ENCODE measurements around the gene SAMD15. TPM values are rescaled to one million over a fixed set of nuclear protein-coding genes. Genes with fewer than 3 reads are reported as not detected.

SAMD15 gene
- total and polyA plus RNA-seq, 2 donors (not counting 1 experiment from before 2014, with no cell fraction given) = 0.03 to 0.96 TPM

DNA sequence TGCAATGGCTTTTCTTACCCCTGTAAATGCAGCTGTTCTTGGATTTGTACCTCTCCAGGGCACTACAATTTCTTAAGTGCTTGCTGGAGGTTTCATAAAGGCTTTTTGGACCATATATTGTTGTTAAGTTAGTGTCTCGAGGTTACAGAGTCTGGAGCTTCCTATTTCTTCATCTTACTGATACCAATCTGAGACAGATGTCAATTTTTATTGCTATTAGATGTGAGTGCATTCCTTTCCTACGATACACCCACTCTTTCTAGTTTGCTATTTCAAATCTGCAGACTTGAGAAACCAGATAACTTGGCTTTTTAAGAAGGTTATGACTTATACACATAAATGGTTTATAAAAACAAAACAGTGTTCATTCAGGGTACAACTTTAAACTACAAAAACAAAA lies 44.0 kb downstream of the SAMD15 start:
- Mint-ChIP-seq H3K4me1 (no peaks in the 10 kb centered on the region), H3K9me3 (ENCODE audit: insufficient read depth) (peaks cover 10% of the 10 kb centered on the region), H3K4me3 (no peak overlapping the region), H3K27me3 (no peaks in the 10 kb centered on the region), H3K27ac (no peak overlapping the region)
- Histone ChIP-seq H3K27ac (ENCODE audit: low read length in 2 of 2) (no peak overlapping the region), H2AFZ (ENCODE audit: insufficient read depth, low read depth, low read length, poor library complexity, severe bottlenecking) (no peak overlapping the region), H3K27me3 (replicated peaks in 1 of 4; ENCODE audit: control extremely low read depth in 1 of 4, control insufficient read depth in 3 of 4, insufficient read depth in 4 of 4, low read length in 3 of 4) (no peaks in the 10 kb centered on the region), H3K4me1 (ENCODE audit: control insufficient read depth in 2 of 2, insufficient read depth in 2 of 2, low read length in 2 of 2) (no peaks in the 10 kb centered on the region), H3K36me3 (replicated peaks in 1 of 2; ENCODE audit: control extremely low read depth in 1 of 2, control insufficient read depth in 1 of 2, extremely low read depth in 1 of 2, insufficient read depth in 2 of 2, low read length in 1 of 2) (peaks cover 6 to 33% of the 10 kb centered on the region in 2 experiments), H3K79me2 (ENCODE audit: control insufficient read depth, insufficient read depth, low read length) (no peaks in the 10 kb centered on the region), H3K9me3 (ENCODE audit: control extremely low read depth in 1 of 3, control insufficient read depth in 2 of 3, insufficient read depth in 1 of 3, low read length in 2 of 3) (peaks cover 0 to 15% (median 14%) of the 10 kb centered on the region in 3 donors), H3K9ac (ENCODE audit: low read length) (no peak overlapping the region), H3K4me3 (ENCODE audit: control extremely low read depth in 1 of 5, extremely low read depth in 1 of 5, insufficient read depth in 1 of 5, low read depth in 2 of 5, low read length in 4 of 5) (no peak overlapping the region), H4K20me1 (ENCODE audit: control insufficient read depth, insufficient read depth, low read length, poor library complexity, severe bottlenecking) (no peaks in the 10 kb centered on the region), H3K4me2 (replicated peaks; ENCODE audit: low read depth, low read length, poor library complexity, severe bottlenecking) (no peak overlapping the region)
- intact Hi-C loops (cut with micrococcal nuclease) = no loop called here
- no peak for ATAC-seq (ENCODE audit: low read depth)
- no peak for DNase-seq
- ChIA-PET POLR2A (no interaction called here), CTCF (no interaction called here)
- no CpG with 5 or more reads among the region's 2 CpGs for WGBS (ENCODE audit: insufficient coverage)
- TF ChIP-seq, protein P1, sequence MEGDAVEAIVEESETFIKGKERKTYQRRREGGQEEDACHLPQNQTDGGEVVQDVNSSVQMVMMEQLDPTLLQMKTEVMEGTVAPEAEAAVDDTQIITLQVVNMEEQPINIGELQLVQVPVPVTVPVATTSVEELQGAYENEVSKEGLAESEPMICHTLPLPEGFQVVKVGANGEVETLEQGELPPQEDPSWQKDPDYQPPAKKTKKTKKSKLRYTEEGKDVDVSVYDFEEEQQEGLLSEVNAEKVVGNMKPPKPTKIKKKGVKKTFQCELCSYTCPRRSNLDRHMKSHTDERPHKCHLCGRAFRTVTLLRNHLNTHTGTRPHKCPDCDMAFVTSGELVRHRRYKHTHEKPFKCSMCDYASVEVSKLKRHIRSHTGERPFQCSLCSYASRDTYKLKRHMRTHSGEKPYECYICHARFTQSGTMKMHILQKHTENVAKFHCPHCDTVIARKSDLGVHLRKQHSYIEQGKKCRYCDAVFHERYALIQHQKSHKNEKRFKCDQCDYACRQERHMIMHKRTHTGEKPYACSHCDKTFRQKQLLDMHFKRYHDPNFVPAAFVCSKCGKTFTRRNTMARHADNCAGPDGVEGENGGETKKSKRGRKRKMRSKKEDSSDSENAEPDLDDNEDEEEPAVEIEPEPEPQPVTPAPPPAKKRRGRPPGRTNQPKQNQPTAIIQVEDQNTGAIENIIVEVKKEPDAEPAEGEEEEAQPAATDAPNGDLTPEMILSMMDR (IDR thresholded peaks at IDR 0.05) = no peak
- no peak for TF ChIP-seq EZH2 (IDR thresholded peaks at IDR 0.05; ENCODE audit: borderline replicate concordance, insufficient read depth, low read depth, low read length, poor library complexity, severe bottlenecking)

DNA sequence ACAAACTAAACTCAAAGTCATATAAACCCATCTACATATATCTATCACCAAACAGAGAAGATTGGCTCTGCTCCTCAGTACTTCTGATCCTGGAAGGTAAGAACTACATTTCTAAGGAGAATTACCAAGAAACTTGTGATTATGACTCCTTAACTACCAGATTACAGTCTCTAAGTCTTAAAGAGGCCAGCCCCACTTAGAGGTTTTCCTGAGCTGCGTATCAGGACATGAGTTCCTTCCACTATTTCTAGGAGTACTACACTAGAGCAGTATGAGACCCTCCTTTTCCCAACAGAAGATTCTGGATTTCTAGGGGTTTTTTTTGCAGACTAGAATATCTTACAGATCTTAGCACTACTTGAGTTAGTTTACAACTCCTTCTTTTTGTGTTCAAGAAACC lies 46.2 kb downstream of the SAMD15 start, which contains the start of gene NOXRED1:
TSS of gene NOXRED1 (minus strand) at position 101 of the 400 bp plus-strand sequence. CDS start 634 bp downstream, outside the sequence.
- no peak within 1 kb of the TSS for H3K4me2 ChIP-seq (replicated peaks; ENCODE audit: low read depth, low read length, poor library complexity, severe bottlenecking)
- TF ChIP-seq, protein P1 (IDR thresholded peaks at IDR 0.05) = no peak
- no peak for TF ChIP-seq EZH2 (IDR thresholded peaks at IDR 0.05; ENCODE audit: borderline replicate concordance, insufficient read depth, low read depth, low read length, poor library complexity, severe bottlenecking)
- no peaks in the 10 kb centered on the region for H4K20me1 ChIP-seq (ENCODE audit: control insufficient read depth, insufficient read depth, low read length, poor library complexity, severe bottlenecking)
- intact Hi-C loops (cut with micrococcal nuclease) = no loop called here
- H3K4me1 ChIP-seq (ENCODE audit: control insufficient read depth in 2 of 2, insufficient read depth in 2 of 2, low read length in 2 of 2) = no peaks in the 10 kb centered on the region
- Mint-ChIP-seq H3K27ac (no peak within 1 kb of the TSS), H3K27me3 (no peaks in the 10 kb centered on the region), H3K9me3 (ENCODE audit: insufficient read depth) (peaks cover 7% of the 10 kb centered on the region), H3K4me1 (no peaks in the 10 kb centered on the region), H3K4me3 (no peak within 1 kb of the TSS)
- ATAC-seq (ENCODE audit: low read depth) = no peak
- no peak within 1 kb of the TSS for H3K9ac ChIP-seq (ENCODE audit: low read length)
- no peak within 1 kb of the TSS for H3K27ac ChIP-seq (ENCODE audit: low read length in 2 of 2)
- ChIA-PET POLR2A (no interaction called here), CTCF (no interaction called here)
- 100% methylated on average over 1 of the region's 1 CpG for WGBS (ENCODE audit: insufficient coverage)
- H3K36me3 ChIP-seq (replicated peaks in 1 of 2; ENCODE audit: control extremely low read depth in 1 of 2, control insufficient read depth in 1 of 2, extremely low read depth in 1 of 2, insufficient read depth in 2 of 2, low read length in 1 of 2) = peaks cover 6 to 54% of the 10 kb centered on the region in 2 experiments
- no peaks in the 10 kb centered on the region for H3K27me3 ChIP-seq (replicated peaks in 1 of 4; ENCODE audit: control extremely low read depth in 1 of 4, control insufficient read depth in 3 of 4, insufficient read depth in 4 of 4, low read length in 3 of 4)
- peaks cover 0 to 14% (median 12%) of the 10 kb centered on the region in 3 donors for H3K9me3 ChIP-seq (ENCODE audit: control extremely low read depth in 1 of 3, control insufficient read depth in 2 of 3, insufficient read depth in 1 of 3, low read length in 2 of 3)
- no peak within 1 kb of the TSS for H2AFZ ChIP-seq (ENCODE audit: insufficient read depth, low read depth, low read length, poor library complexity, severe bottlenecking)
- H3K79me2 ChIP-seq (ENCODE audit: control insufficient read depth, insufficient read depth, low read length) = no peaks in the 10 kb centered on the region
- H3K4me3 ChIP-seq (ENCODE audit: control extremely low read depth in 1 of 5, extremely low read depth in 1 of 5, insufficient read depth in 1 of 5, low read depth in 2 of 5, low read length in 4 of 5) = no peak within 1 kb of the TSS
- no peak for DNase-seq

Measured in B cell (primary cell).